ENCODE measurements around the gene PHOX2B. TPM values are rescaled to one million over a fixed set of nuclear protein-coding genes. Genes with fewer than 3 reads are reported as not detected.

PHOX2B gene
- total RNA-seq, 3 donors from 2014 or later = 0.29 to 4.8 (median 0.55) TPM

- Histone ChIP-seq H3K36me3 (ENCODE audit: low read depth) (no peaks in the 10 kb centered on the region), H3K9me3 (no peaks in the 10 kb centered on the region), H3K4me3 (no peak overlapping the region), H3K4me1 (ENCODE audit: low read depth) (no peaks in the 10 kb centered on the region)
- intact Hi-C loops (cut with DNase I, micrococcal nuclease) = no loop called here
- DNase-seq = no peak
- no peak for ATAC-seq
- TF ChIP-seq CTCF (IDR thresholded peaks at IDR 0.05) = no peak
Measured at GRCh38 chr4:41791557-41791956, 43.0 kb upstream of the PHOX2B start.

GRCh38 chr4:41787931-41788330 lies 39.4 kb upstream of the PHOX2B start:
- DNase-seq (no peak), ATAC-seq (no peak)
- Histone ChIP-seq H3K4me1 (ENCODE audit: low read depth) (no peaks in the 10 kb centered on the region), H3K36me3 (ENCODE audit: low read depth) (no peaks in the 10 kb centered on the region), H3K9me3 (no peaks in the 10 kb centered on the region), H3K4me3 (no peak overlapping the region)
- no peak for TF ChIP-seq CTCF (IDR thresholded peaks at IDR 0.05)
- intact Hi-C loops (cut with DNase I, micrococcal nuclease) = no loop called here

- ATAC-seq (no peak), DNase-seq (no peak)
- Histone ChIP-seq H3K36me3 (ENCODE audit: low read depth) (no peaks in the 10 kb centered on the region), H3K9me3 (no peaks in the 10 kb centered on the region), H3K4me1 (ENCODE audit: low read depth) (no peaks in the 10 kb centered on the region), H3K4me3 (no peak overlapping the region)
- TF ChIP-seq CTCF (IDR thresholded peaks at IDR 0.05) = no peak
- intact Hi-C loops (cut with DNase I, micrococcal nuclease) = no loop called here
Measured at GRCh38 chr4:41785665-41786064, 37.1 kb upstream of the PHOX2B start.

- no peak for TF ChIP-seq CTCF (IDR thresholded peaks at IDR 0.05)
- intact Hi-C loops (cut with DNase I, micrococcal nuclease) = no loop called here
- H3K9me3 ChIP-seq = no peaks in the 10 kb centered on the region
- ATAC-seq (no peak), DNase-seq (no peak)
- no peaks in the 10 kb centered on the region for H3K4me1 ChIP-seq (ENCODE audit: low read depth)
- H3K36me3 ChIP-seq (ENCODE audit: low read depth) = no peaks in the 10 kb centered on the region
- no peak overlapping the region for H3K4me3 ChIP-seq
Measured at GRCh38 chr4:41784191-41784979, 35.9 kb upstream of the PHOX2B start.

GRCh38 chr4:41776466-41776865 lies 27.9 kb upstream of the PHOX2B start:
- H3K4me1 ChIP-seq (ENCODE audit: low read depth) = no peaks in the 10 kb centered on the region
- no peaks in the 10 kb centered on the region for H3K36me3 ChIP-seq (ENCODE audit: low read depth)
- no peak for TF ChIP-seq CTCF (IDR thresholded peaks at IDR 0.05)
- H3K9me3 ChIP-seq = no peaks in the 10 kb centered on the region
- DNase-seq = no peak
- no peak overlapping the region for H3K4me3 ChIP-seq
- ATAC-seq = no peak
- intact Hi-C loops (cut with DNase I, micrococcal nuclease) = no loop called here
